RWPE2 (cell line): ENCODE data around the gene EMC6.

ENCODE experiments used
- ATAC-seq: fragments of 200-7000 bp; cut with Tn5 transposase; 3 replicates; pipeline ENCODE4 v1.9.1; 2021; ENCODE audit warnings: low read depth
- DNase-seq: peaks from one replicate; pipeline ENCODE4 v3.0.0-alpha.2; 2020; ENCODE audit warnings: low spot score
- H3K27ac ChIP-seq: fragments of 450-650 bp; 2 replicates; pipeline ENCODE4 v1.5.1; 2017; ENCODE audit warnings: mild to moderate bottlenecking; ENCODE audit not compliant: poor library complexity, severe bottlenecking
- H3K27me3 ChIP-seq: fragments of 250-450 bp; sonication (Bioruptor Pico); 2 replicates; pipeline ENCODE4 v1.5.1; 2021; ENCODE audit warnings: mild to moderate bottlenecking, moderate library complexity; ENCODE audit not compliant: insufficient read depth, poor library complexity, severe bottlenecking
- H3K36me3 ChIP-seq: fragments of 250-450 bp; sonication (Bioruptor Pico); 2 replicates; pipeline ENCODE4 v1.5.1; 2020; ENCODE audit warnings: low read depth, mild to moderate bottlenecking, moderate library complexity
- H3K4me1 ChIP-seq: fragments of 250-450 bp; sonication (Bioruptor Pico); 2 replicates; pipeline ENCODE4 v1.5.1; 2021; ENCODE audit warnings: mild to moderate bottlenecking, moderate library complexity; ENCODE audit not compliant: insufficient read depth, poor library complexity, severe bottlenecking
- H3K4me3 ChIP-seq: fragments of 250-450 bp; sonication (Bioruptor Pico); 2 replicates; pipeline ENCODE4 v1.5.1; 2021; ENCODE audit warnings: mild to moderate bottlenecking, moderate library complexity; ENCODE audit not compliant: severe bottlenecking
- H3K9me3 ChIP-seq: fragments of 250-450 bp; sonication (Bioruptor Pico); 2 replicates; pipeline ENCODE4 v1.5.1; 2021; ENCODE audit warnings: mild to moderate bottlenecking, moderate library complexity; ENCODE audit not compliant: severe bottlenecking
- TF ChIP-seq, protein P1 (sequence below): fragments of 450-650 bp; IDR thresholded peaks from one replicate; pipeline ENCODE4 v1.5.1; 2017; ENCODE audit warnings: mild to moderate bottlenecking, moderate library complexity; ENCODE audit not compliant: poor library complexity, severe bottlenecking

EMC6 gene

DNA sequence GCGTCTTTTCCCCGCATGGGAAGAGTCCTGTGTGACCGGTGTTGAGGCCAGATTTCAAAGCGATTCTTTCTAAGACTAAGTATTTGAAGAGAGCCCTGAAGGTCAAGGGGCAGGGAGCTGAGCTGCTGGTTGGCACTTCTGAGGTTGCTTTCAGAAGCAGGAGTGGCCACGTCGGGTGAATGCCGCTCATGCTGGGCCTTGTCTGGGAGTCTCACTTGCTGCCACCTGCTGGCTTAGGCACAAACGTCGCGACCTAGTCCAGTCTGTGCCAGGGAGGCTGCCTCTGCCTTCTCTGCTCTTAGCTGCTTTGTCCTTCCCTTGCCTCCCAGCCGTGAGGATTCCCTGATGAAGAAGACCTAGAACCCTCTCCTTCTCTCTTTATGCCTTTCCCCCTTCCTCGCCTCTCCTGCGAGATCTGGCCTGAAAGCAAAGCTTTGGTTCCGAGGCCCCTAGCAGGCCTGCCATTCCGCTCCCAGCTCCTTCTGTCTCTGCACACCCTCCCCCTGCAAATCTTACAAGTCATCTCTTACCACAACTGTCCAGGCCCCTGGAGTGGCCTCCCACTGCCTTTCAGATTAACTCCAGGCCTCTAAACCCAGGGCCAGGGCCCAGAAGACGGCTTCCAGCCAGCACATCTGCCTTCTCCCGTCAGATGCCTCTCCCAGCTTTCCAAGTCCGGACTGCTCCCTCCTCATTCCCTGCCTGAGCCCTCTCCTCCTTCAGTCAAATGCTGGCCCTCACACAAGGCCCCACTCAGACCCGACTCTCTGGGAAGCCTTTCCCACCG, 20.6 kb upstream of the EMC6 start:
- H3K27ac ChIP-seq: no peak overlapping the region
- H3K27me3 ChIP-seq: no peaks in the 10 kb centered on the region
- no peak for DNase-seq

DNA sequence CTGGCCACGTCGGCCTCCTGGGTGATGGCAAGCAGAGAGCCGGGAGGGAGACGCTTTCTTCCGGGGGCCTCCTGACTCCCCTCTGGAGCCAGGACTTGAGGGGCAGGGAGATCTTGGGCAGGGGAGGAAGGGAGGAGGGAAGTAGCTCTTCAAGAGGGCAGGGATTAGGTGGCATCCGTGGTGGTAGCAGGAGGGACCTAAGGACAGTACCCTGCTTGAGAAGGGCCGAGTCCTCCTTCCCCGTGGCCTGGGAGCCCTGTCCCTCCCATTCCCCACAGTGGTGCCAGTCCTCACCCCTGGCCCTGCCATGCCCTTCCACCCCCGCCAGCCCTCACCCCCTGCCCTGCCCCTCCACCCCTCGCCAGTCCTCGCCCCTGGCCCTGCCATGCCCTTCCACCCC, 12.8 kb upstream of the EMC6 start:
- ATAC-seq: no peak
- DNase-seq: no peak
- H3K27ac ChIP-seq: no peak overlapping the region
- TF ChIP-seq, protein P1, sequence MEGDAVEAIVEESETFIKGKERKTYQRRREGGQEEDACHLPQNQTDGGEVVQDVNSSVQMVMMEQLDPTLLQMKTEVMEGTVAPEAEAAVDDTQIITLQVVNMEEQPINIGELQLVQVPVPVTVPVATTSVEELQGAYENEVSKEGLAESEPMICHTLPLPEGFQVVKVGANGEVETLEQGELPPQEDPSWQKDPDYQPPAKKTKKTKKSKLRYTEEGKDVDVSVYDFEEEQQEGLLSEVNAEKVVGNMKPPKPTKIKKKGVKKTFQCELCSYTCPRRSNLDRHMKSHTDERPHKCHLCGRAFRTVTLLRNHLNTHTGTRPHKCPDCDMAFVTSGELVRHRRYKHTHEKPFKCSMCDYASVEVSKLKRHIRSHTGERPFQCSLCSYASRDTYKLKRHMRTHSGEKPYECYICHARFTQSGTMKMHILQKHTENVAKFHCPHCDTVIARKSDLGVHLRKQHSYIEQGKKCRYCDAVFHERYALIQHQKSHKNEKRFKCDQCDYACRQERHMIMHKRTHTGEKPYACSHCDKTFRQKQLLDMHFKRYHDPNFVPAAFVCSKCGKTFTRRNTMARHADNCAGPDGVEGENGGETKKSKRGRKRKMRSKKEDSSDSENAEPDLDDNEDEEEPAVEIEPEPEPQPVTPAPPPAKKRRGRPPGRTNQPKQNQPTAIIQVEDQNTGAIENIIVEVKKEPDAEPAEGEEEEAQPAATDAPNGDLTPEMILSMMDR: no peak
- H3K4me3 ChIP-seq: no peak overlapping the region
- peaks cover 5% of the 10 kb centered on the region for H3K4me1 ChIP-seq
- no peaks in the 10 kb centered on the region for H3K9me3 ChIP-seq
- H3K27me3 ChIP-seq: no peaks in the 10 kb centered on the region
- H3K36me3 ChIP-seq: no peaks in the 10 kb centered on the region

More for the DNA sequence above, 20.6 kb upstream of the EMC6 start:
- Histone ChIP-seq H3K4me1 (no peaks in the 10 kb centered on the region), H3K4me3 (no peak overlapping the region), H3K9me3 (no peaks in the 10 kb centered on the region), H3K36me3 (peaks cover 7% of the 10 kb centered on the region; the same call in 1 of the 2 replicates)
- peak; percentile 90 for ATAC-seq
- TF ChIP-seq, protein P1: peak; percentile 59

DNA sequence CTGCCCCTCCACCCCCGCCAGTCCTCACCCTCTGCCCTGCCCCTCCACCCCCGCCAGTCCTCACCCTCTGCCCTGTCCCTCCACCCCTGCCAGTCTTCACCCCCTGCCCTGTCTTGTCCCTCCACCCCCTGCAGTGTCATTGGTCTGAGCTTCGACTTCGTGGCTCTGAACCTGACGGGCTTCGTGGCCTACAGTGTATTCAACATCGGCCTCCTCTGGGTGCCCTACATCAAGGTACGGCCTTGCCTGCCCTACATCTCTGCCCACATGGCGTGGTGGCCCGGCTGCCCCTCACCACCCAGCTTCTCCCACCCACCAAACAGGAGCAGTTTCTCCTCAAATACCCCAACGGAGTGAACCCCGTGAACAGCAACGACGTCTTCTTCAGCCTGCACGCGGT, 12.3 kb upstream of the EMC6 start:
- H3K36me3 ChIP-seq: 0 out of 2 replicates have a peak, but pooled peaks cover 2% of the 10 kb centered on the region
- H3K4me1 ChIP-seq: peaks cover 5% of the 10 kb centered on the region
- ATAC-seq (no peak), DNase-seq (no peak)
- H3K27ac ChIP-seq: no peak overlapping the region
- no peaks in the 10 kb centered on the region for H3K27me3 ChIP-seq
- H3K4me3 ChIP-seq: no peak overlapping the region
- TF ChIP-seq, protein P1: no peak
- no peaks in the 10 kb centered on the region for H3K9me3 ChIP-seq

DNA sequence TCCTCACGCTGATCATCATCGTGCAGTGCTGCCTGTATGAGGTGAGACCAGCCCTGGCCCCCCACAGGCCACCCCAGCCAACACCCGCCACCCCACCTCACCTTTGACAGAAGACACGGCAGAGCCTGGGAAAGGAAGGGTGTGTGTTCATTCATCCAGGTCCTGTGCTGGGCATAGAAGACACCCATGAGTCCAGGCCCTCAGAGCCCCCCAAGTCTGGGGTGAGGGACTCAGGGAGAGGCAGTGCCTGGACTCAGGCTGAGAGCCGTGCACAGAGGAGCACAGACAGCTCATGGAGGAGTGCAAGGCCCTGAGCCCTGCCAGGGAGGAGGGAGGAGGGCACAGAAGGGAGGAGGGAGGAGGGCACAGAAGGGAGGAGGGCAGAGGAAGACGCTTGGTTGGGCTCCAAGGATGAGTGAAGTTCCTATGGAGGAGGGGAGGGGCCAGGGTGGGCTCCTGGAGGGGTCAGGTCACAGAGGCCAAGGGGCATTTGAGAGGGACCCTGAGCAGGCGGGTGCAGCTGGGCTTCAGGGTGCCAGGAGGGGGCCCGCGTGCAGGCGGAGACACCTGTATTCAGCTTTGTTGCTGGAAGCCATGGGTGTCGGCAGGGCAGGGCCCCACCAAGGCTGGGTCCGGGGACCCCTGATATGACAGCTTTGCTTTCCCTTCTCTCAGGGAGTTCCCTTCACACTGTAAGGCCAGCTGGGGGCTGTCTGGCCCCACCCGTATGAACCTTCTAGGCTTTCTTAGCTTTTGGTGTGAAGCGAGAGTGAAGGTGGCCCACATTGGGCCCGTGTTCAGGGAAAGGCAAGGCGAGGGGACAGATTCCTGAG, 11.6 kb upstream of the EMC6 start:
- Histone ChIP-seq H3K4me3 (no peak overlapping the region), H3K4me1 (peaks cover 5% of the 10 kb centered on the region), H3K9me3 (no peaks in the 10 kb centered on the region), H3K27ac (no peak overlapping the region), H3K27me3 (no peaks in the 10 kb centered on the region), H3K36me3 (0 out of 2 replicates have a peak, but pooled peaks cover 2% of the 10 kb centered on the region)
- no peak for ATAC-seq
- DNase-seq: no peak
- TF ChIP-seq, protein P1: no peak
